ENCODE data around the gene ACOT12. TPM values are rescaled to one million over a fixed set of nuclear protein-coding genes. Genes with fewer than 3 reads are reported as not detected.

The ACOT12 gene
- total RNA-seq = not detected
- under 1 TPM; 0.15 to 0.77 (median 0.34) TPM for polyA plus RNA-seq (ENCODE audit: insufficient read length in 6 of 6)
- long read RNA-seq, donor 1 = 0 reads
- long read RNA-seq, donor 2 = 0 reads
- long read RNA-seq, donor 3 = 0 reads
- long read RNA-seq, donor 4 = 0 reads
- long read RNA-seq, donor 5 = 0 reads
- long read RNA-seq, donor 6 = 0 reads
- long read RNA-seq, donor 7 = 0 reads
- long read RNA-seq, donor 8 = 0 reads
- long read RNA-seq, donor 9 = 0 reads
- long read RNA-seq, donor 10 = 0 reads
- long read RNA-seq, donor 11 = 0 reads
- long read RNA-seq, donor 12, partial matches to known transcripts = 0 of 1 reads
- long read RNA-seq, donor 12, other reads (novel, unspliced or antisense) = 0 of 1 reads

DNA sequence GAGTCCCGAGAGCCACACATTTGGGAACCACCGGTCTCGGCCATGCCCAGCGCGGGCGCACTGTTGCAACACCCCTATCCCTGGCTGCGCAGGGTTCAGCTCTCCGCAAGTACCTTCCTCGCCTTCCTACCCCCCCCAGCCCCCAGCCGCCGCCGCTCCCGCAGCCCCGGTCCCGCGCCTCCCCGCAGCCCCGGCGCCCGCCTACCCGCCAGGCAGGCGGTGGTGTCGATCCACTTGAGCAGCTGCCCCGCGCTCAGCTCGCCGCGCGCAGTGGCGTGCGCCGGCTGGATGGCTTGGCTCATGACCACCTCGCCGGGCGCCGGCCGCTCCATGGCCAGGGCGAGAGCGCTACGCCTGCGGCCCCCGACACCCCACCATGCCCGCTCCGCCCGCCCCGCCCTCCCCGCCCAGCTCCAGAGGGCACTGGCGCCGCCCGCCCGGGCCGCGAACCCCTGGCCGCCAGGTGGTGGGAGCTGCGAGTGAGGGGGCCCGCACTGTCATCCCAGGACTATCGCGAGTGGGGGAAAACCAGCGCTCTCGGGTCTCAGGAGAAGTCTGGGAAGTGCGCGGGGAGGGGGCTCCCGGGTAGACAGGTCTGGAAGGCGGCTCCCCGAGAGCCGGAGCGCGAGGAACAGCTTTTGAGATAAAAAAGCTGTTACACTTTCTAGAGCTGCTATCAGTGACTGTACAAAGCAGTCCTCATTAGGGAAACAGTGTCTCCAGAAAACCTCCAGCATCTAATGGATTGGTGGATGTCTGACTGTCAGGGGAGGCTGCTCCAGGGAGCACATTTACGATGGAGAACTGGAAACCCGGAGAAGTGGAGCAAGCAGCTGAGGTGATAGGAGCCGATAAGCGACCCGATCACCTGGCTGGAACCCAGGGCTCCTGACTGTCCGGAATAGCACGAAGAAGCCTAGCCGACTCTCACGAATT is at the start of gene ACOT12:
Gene ACOT12, minus strand, starts transcription at position 352 of the 936 bp plus-strand sequence. Its CDS starts 20 bp downstream, at position 332.
- DNase-seq (peak in 3 of 4 donors; percentile 29 to 78 (median 41)), ATAC-seq (peak; percentile 43)
- Histone ChIP-seq H3K4me3 (peak within 1 kb of the TSS; percentile 25 to 30), H3K36me3 (no peaks in the 10 kb centered on the region), H3K9me3 (peaks cover 0 to 2% of the 10 kb centered on the region in 2 donors), H3K27ac (no peak within 1 kb of the TSS), H3K4me1 (peaks cover 0 to 11% of the 10 kb centered on the region in 2 donors), H3K27me3 (peaks cover 19 to 73% of the 10 kb centered on the region in 2 donors)
- intact Hi-C loops (cut with DNase I) = no loop called here
- TF ChIP-seq CTCF (IDR thresholded peaks at IDR 0.05) = no peak

DNA sequence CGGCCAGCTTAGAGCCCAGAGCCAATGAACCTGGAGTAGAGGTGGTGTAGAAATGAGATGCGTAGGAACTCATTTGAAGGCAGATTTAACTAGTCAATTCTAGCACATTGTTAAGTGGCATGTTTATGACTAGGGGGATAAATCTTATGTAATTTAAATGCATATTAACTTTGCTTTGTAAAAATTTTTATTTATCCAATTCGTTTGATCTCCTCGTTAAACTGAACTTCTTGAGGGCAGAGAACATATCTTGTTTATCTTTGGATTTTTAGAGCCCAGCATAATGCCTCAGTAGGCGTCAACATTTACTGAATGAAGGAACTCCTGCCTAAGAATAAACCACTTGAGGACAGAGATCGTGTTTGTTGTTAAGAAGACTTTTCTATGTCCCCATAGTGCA is 41.1 kb upstream of the ACOT12 start:
- H3K4me3 ChIP-seq = no peak overlapping the region
- intact Hi-C loops (cut with DNase I) = no loop called here
- DNase-seq (no peak), ATAC-seq (no peak)
- H3K36me3 ChIP-seq = no peaks in the 10 kb centered on the region
- no peak for TF ChIP-seq CTCF (IDR thresholded peaks at IDR 0.05)
- no peaks in the 10 kb centered on the region for H3K27me3 ChIP-seq
- no peaks in the 10 kb centered on the region for H3K9me3 ChIP-seq
- no peak overlapping the region for H3K27ac ChIP-seq
- H3K4me1 ChIP-seq = no peaks in the 10 kb centered on the region

- H3K9me3 ChIP-seq = no peaks in the 10 kb centered on the region
- no peaks in the 10 kb centered on the region for H3K36me3 ChIP-seq
- ATAC-seq (no peak), DNase-seq (no peak)
- H3K27me3 ChIP-seq = no peaks in the 10 kb centered on the region
- no peak overlapping the region for H3K4me3 ChIP-seq
- intact Hi-C loops (cut with DNase I) = loop anchor here in 1 of 2 donors (10.0 kb wide), 1 partner anchor 315 kb away; no protein-coding TSS in a partner anchor
- H3K4me1 ChIP-seq = peaks cover 0 to 12% of the 10 kb centered on the region in 2 donors
- TF ChIP-seq CTCF (IDR thresholded peaks at IDR 0.05) = no peak
- no peak overlapping the region for H3K27ac ChIP-seq
These were observed 36.1 kb upstream of the ACOT12 start for GRCh38 chr5:81429985-81430384.

GRCh38 chr5:81429363-81429762 is 35.4 kb upstream of the ACOT12 start:
- no peak for ATAC-seq
- intact Hi-C loops (cut with DNase I) = loop anchor here in 1 of 2 donors (10.0 kb wide), 1 partner anchor 315 kb away; no protein-coding TSS in a partner anchor
- no peak for TF ChIP-seq CTCF (IDR thresholded peaks at IDR 0.05)

More at GRCh38 chr5:81429363-81429762, 35.4 kb upstream of the ACOT12 start:
- Histone ChIP-seq H3K4me3 (no peak overlapping the region), H3K27ac (peak overlapping the region in 1 of 2 donors; percentile 5), H3K9me3 (no peaks in the 10 kb centered on the region), H3K4me1 (peaks cover 0 to 12% of the 10 kb centered on the region in 2 donors), H3K36me3 (no peaks in the 10 kb centered on the region), H3K27me3 (no peaks in the 10 kb centered on the region)
- no peak for DNase-seq

Measured in left lung (tissue), 14 donors.